Mesothelial cell of epicardium (in vitro differentiated cells): ENCODE measurements around the gene CAPZA2. TPM values are rescaled to one million over a fixed set of nuclear protein-coding genes. Genes with fewer than 3 reads are reported as not detected.

Experiments
- total RNA-seq: library from RNA; stranded (reverse); gene quantifications from 3 replicates; pipeline ENCODE4 v1.2.1, GENCODE V29; 2021

Gene CAPZA2
- total RNA-seq, 1 donor from 2014 or later: 109 TPM

Other genes with a start within 250 kb of the CAPZA2 start
- 21.1 to 22.8 TPM (median 22.3 TPM) in 3 replicates for gene MET, start 190.4 kb upstream of the CAPZA2 start, total RNA-seq
- 40.5 to 44.1 TPM (median 43.8 TPM) in 3 replicates for gene ST7, start 90.9 kb downstream of the CAPZA2 start, total RNA-seq